Endothelial cell of umbilical vein (primary cell): Measurements from ENCODE around the gene NWD2. TPM values are rescaled to one million over a fixed set of nuclear protein-coding genes. Genes with fewer than 3 reads are reported as not detected.

Experiments
- BruUV-seq: library from RNA; stranded (reverse); fragments of 400-500 nt; replicated peaks from 2 replicates; lab custom pipeline; 2021; lab: Mats Ljungman, UMichigan
- CTCF ChIA-PET: fragments of 300-600, 350-600 bp; sonication (Branson Sonifier 250); formaldehyde crosslinking; loops from one replicate; lab custom pipeline; 2021; ENCODE audit warnings: antibody characterized with exemption, inconsistent platforms; lab: Charles Lee
- POLR2A ChIA-PET: fragments of 300-600, 350-600 bp; sonication (Branson Sonifier 250); formaldehyde crosslinking; loops from one replicate; lab custom pipeline; 2021; ENCODE audit warnings: antibody characterized with exemption, inconsistent platforms; lab: Charles Lee
- DNase-seq: peaks from one replicate; pipeline ENCODE4 v3.0.0-alpha.2; 2011; ENCODE audit warnings: low read depth, low spot score
- FAIRE-seq: peaks from 2 replicates; lab custom pipeline; 2011; peaks lifted over from hg19 to GRCh38; lab: Jason Lieb, UNC
- H2AFZ ChIP-seq: 2 replicates; pipeline ENCODE4 v1.6.0; 2012; ENCODE audit warnings: low read depth, low read length, control low read depth, inconsistent platforms
- H3K27ac ChIP-seq: 2 replicates; pipeline ENCODE4 v1.5.1; 2011; ENCODE audit warnings: low read depth, mild to moderate bottlenecking, control low read depth, low read length, moderate library complexity; ENCODE audit not compliant: insufficient read depth
- H3K27me3 ChIP-seq, 2 experiments: 2 replicates each; pipeline versions ENCODE4 v1.6.0 to v1.6.1; 2011; ENCODE audit warnings: low read length in 2 of 2, mixed read lengths in 1 of 2; ENCODE audit not compliant: control insufficient read depth in 2 of 2, insufficient read depth in 2 of 2
- H3K36me3 ChIP-seq, 2 experiments: 2 replicates in 1 of 2; 3 replicates in 1 of 2; pipeline ENCODE4 v1.5.1; 2011; ENCODE audit warnings: low read length in 2 of 2, mild to moderate bottlenecking in 1 of 2, moderate library complexity in 1 of 2; ENCODE audit not compliant: control insufficient read depth in 2 of 2, insufficient read depth in 2 of 2; ENCODE audit errors: extremely low read depth in 1 of 2
- H3K4me1 ChIP-seq: 3 replicates; pipeline ENCODE4 v1.5.1; 2011; ENCODE audit warnings: mild to moderate bottlenecking, low read length; ENCODE audit not compliant: control insufficient read depth, insufficient read depth; ENCODE audit errors: extremely low read depth
- H3K4me2 ChIP-seq: 2 replicates; pipeline ENCODE4 v1.6.1; 2011; ENCODE audit warnings: low read length, control low read depth, mixed read lengths; ENCODE audit not compliant: insufficient read depth
- H3K4me3 ChIP-seq, 3 experiments: fragments of 200-600 bp in 1 of 3; sonication (generic), shearing (Covaris generic) in 1 of 3; replicated peaks in 1 of 3; 2 replicates each; pipeline ENCODE4 v1.5.1; 2011 to 2016; ENCODE audit warnings: control low read depth in 3 of 3, low read length in 3 of 3, mild to moderate bottlenecking in 2 of 3, inconsistent platforms in 1 of 3, low read depth in 1 of 3, moderate library complexity in 1 of 3; ENCODE audit not compliant: insufficient read depth in 1 of 3
- H3K79me2 ChIP-seq: 2 replicates; pipeline ENCODE4 v1.6.0; 2012; ENCODE audit warnings: low read length, inconsistent platforms; ENCODE audit not compliant: control insufficient read depth, insufficient read depth
- H3K9ac ChIP-seq: replicated peaks from 2 replicates; pipeline ENCODE3; 2011; ENCODE audit warnings: low read length, control low read depth; ENCODE audit not compliant: insufficient read depth; ENCODE audit errors: extremely low read depth
- H3K9me1 ChIP-seq: replicated peaks from 3 replicates; pipeline ENCODE4 v1.6.0; 2011; ENCODE audit warnings: mild to moderate bottlenecking, low read length; ENCODE audit not compliant: control insufficient read depth, insufficient read depth; ENCODE audit errors: extremely low read depth
- H3K9me3 ChIP-seq: replicated peaks from 2 replicates; pipeline ENCODE4 v1.5.1; 2012; ENCODE audit warnings: low read length, inconsistent platforms; ENCODE audit not compliant: control insufficient read depth, insufficient read depth
- H4K20me1 ChIP-seq: replicated peaks from 2 replicates; pipeline ENCODE3; 2011; ENCODE audit warnings: mild to moderate bottlenecking, low read length; ENCODE audit not compliant: control insufficient read depth, insufficient read depth; ENCODE audit errors: extremely low read depth
- EZH2 ChIP-seq: IDR thresholded peaks from 2 replicates; pipeline ENCODE4 v1.6.1; 2012; ENCODE audit warnings: borderline replicate concordance, low read depth, mild to moderate bottlenecking, moderate library complexity, low read length, inconsistent platforms; ENCODE audit not compliant: severe bottlenecking
- FOS ChIP-seq: IDR thresholded peaks from 2 replicates; pipeline ENCODE4 v1.6.1; 2011; ENCODE audit warnings: mild to moderate bottlenecking, low read length, moderate library complexity, borderline replicate concordance; ENCODE audit not compliant: insufficient read depth
- GATA2 ChIP-seq: IDR thresholded peaks from 2 replicates; pipeline ENCODE4 v1.7.0; 2011; ENCODE audit warnings: low read depth, mild to moderate bottlenecking, moderate library complexity, mixed read lengths, low read length; ENCODE audit not compliant: insufficient read length, insufficient read depth
- JUN ChIP-seq: IDR thresholded peaks from 2 replicates; pipeline ENCODE4 v1.6.1; 2011; ENCODE audit warnings: borderline replicate concordance, low read depth; ENCODE audit not compliant: insufficient read length, insufficient read depth
- MYC ChIP-seq: IDR thresholded peaks from one replicate; pipeline ENCODE4 v1.6.1; 2011; ENCODE audit warnings: mild to moderate bottlenecking, low read depth, low read length
- POLR2A ChIP-seq: IDR thresholded peaks from 2 replicates; pipeline ENCODE4 v1.6.1; 2012; ENCODE audit warnings: low read depth, mild to moderate bottlenecking, control low read depth, low read length
- POLR2AphosphoS5 ChIP-seq: IDR thresholded peaks from 2 replicates; pipeline ENCODE4 v1.6.1; 2012; ENCODE audit warnings: low read depth, mild to moderate bottlenecking, control low read depth, low read length, moderate library complexity; ENCODE audit not compliant: insufficient read depth
- dilution Hi-C: fragments of 300-500 bp; cut with MboI; formaldehyde crosslinking; loops from one replicate; pipeline ENCODE4 v1.15.0; 2019; ENCODE audit warnings: low sequenced_read_pairs; ENCODE audit not compliant: extremely low pct_ligation_motif_present
- intact Hi-C: fragments of 100-400 bp; cut with micrococcal nuclease; formaldehyde crosslinking; loops from one replicate; pipeline ENCODE4 v1.10.0; 2022
- polyA plus RNA-seq, 4 experiments: library from polyadenylated mRNA; depleted of rRNA in 3 of 4; stranded (reverse) in 3 of 4; unstranded in 1 of 4; fragments of >200 nt; gene quantifications; 2 replicates each; pipeline versions ENCODE4 v1.2.1 to v1.2.3, GENCODE V29; 2011 to 2012; ENCODE audit warnings: missing spikeins in 1 of 4
- total RNA-seq: library from RNA; stranded (reverse); gene quantifications from 2 replicates; pipeline ENCODE4 v1.2.3, GENCODE V29; 2021
- TF ChIP-seq, protein P1 (sequence below), 2 donors: IDR thresholded peaks; 1 replicate in 1 of 2; 2 replicates in 1 of 2; pipeline ENCODE4 v1.5.1; 2011; ENCODE audit warnings: low read length in 2 of 2, mild to moderate bottlenecking in 2 of 2, moderate library complexity in 2 of 2, control low read depth in 1 of 2, inconsistent platforms in 1 of 2, low read depth in 1 of 2; ENCODE audit not compliant: insufficient read depth in 1 of 2; ENCODE audit errors: extremely low read depth in 1 of 2
- TF ChIP-seq, protein P2 (sequence below): IDR thresholded peaks from 2 replicates; pipeline ENCODE4 v1.6.1; 2011; ENCODE audit not compliant: insufficient read depth, insufficient read length

Gene NWD2
- total and polyA plus RNA-seq, 2 donors (not counting 3 experiments of a cell fraction or from before 2014, with no cell fraction given), result not detected

DNA sequence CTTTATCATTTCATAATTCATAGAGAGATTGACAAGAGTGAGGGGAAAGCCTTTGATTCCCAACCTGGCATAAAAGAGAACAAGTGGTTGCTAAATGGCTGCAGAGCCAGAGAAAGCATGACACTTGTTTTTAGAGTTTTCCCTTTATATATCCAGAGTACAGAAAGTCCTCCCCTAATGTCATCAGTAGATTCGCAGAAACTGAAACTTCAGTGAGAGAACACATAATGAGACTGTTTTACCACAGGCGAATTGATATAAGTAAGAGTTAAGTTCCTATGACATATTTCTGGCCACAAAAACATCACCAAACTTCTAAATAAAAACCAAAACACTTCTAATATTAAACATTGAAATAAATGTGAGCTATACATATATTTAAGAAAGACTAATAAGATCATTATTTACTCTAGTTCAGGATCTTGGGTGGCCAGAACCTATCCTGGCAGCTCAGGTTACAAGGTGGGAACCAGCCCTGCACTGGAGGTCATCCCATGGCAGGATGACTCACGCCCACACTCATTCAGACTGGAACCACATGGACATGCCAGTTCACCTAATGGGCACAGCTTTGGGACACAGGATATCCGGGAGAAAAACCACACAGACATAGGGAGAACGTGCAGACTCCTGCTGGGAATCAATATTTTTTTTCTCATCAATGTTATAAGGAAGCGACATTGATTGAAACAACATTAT is 35.5 kb downstream of the NWD2 start:
- H2AFZ ChIP-seq, result no peak overlapping the region
- CTCF ChIA-PET, result interaction anchor here (0.6 kb wide), 1 partner anchor 554 kb away, joined by 3 read pairs; no protein-coding TSS in a partner anchor

More for the DNA sequence above, 35.5 kb downstream of the NWD2 start:
- no peak overlapping the region for H3K4me3 ChIP-seq
- no peaks in the 10 kb centered on the region for H3K9me3 ChIP-seq
- H3K27me3 ChIP-seq, result no peaks in the 10 kb centered on the region
- DNase-seq (no peak), FAIRE-seq (no peak)
- no peaks in the 10 kb centered on the region for H3K79me2 ChIP-seq
- H3K4me2 ChIP-seq, result no peak overlapping the region
- BruUV-seq, result no TSS peak
- intact Hi-C loops (no loop called here), dilution Hi-C loops (no loop called here)
- POLR2A ChIA-PET, result no interaction called here
- no peak overlapping the region for H3K27ac ChIP-seq
- no peaks in the 10 kb centered on the region for H3K9me1 ChIP-seq
- H3K4me1 ChIP-seq, result no peaks in the 10 kb centered on the region
- no peaks in the 10 kb centered on the region for H4K20me1 ChIP-seq
- TF ChIP-seq, protein P1, sequence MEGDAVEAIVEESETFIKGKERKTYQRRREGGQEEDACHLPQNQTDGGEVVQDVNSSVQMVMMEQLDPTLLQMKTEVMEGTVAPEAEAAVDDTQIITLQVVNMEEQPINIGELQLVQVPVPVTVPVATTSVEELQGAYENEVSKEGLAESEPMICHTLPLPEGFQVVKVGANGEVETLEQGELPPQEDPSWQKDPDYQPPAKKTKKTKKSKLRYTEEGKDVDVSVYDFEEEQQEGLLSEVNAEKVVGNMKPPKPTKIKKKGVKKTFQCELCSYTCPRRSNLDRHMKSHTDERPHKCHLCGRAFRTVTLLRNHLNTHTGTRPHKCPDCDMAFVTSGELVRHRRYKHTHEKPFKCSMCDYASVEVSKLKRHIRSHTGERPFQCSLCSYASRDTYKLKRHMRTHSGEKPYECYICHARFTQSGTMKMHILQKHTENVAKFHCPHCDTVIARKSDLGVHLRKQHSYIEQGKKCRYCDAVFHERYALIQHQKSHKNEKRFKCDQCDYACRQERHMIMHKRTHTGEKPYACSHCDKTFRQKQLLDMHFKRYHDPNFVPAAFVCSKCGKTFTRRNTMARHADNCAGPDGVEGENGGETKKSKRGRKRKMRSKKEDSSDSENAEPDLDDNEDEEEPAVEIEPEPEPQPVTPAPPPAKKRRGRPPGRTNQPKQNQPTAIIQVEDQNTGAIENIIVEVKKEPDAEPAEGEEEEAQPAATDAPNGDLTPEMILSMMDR (IDR thresholded peaks at IDR 0.05; ENCODE audit: extremely low read depth in 1 of 2, insufficient read depth in 1 of 2, low read depth in 1 of 2, low read length in 2 of 2), result no peak
- TF ChIP-seq EZH2 (no peak), FOS (no peak), POLR2AphosphoS5 (no peak), JUN (no peak), MYC (no peak), GATA2 (no peak), POLR2A (no peak)
- TF ChIP-seq, protein P2, sequence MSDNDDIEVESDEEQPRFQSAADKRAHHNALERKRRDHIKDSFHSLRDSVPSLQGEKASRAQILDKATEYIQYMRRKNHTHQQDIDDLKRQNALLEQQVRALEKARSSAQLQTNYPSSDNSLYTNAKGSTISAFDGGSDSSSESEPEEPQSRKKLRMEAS, result no peak
- no peaks in the 10 kb centered on the region for H3K36me3 ChIP-seq
- no peak overlapping the region for H3K9ac ChIP-seq
